UCSD-AML1 (cell line): ENCODE results near the gene DGKQ.
"Not testable (repeated sequence)": the region's sequence is repeated elsewhere in the genome, so short reads cannot be mapped to it uniquely, and the experiment has no call there.

Experiments
- DNase-seq: peaks from one replicate; lab custom pipeline; 2025; ENCODE audit not compliant: unreplicated experiment; lab: John Stamatoyannopoulos, UW

Gene DGKQ

DNA sequence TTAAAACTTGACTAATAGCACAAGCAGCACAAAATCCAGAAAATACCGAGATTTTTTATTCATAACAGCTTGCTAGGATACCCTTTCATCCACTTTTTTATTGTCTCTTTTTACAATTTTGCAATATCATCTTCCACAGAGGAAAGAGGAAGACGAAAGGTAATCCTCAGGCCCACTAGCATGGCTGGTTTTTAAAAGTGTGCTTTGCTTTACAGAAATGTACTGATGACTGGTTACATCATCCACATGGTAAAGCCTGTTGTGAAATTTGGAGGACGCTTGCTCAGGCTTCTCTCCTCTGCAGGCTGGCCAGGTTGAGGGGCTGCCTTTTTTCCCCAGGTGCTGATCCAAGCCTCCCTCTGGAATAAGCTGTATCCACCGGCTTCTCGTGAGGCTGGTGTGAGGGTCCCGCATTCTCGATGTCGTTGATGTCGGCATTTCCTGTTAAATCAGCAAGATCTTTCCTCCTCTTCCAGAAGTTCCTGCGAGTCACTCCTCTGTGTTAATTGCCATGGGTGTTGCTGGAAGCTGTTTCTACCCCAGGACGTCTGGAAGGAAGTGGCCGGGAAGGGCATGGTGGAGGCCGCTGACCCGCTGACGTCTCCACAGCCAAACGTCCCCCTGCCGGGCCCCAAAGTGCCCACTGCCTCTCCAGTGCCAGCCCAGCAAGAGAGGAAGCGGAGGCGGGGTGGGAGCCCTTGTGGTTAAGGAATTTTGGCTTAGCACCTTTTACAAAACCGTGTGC lies 5.8 kb upstream of the DGKQ start:
- peak; percentile 75 for DNase-seq

DNA sequence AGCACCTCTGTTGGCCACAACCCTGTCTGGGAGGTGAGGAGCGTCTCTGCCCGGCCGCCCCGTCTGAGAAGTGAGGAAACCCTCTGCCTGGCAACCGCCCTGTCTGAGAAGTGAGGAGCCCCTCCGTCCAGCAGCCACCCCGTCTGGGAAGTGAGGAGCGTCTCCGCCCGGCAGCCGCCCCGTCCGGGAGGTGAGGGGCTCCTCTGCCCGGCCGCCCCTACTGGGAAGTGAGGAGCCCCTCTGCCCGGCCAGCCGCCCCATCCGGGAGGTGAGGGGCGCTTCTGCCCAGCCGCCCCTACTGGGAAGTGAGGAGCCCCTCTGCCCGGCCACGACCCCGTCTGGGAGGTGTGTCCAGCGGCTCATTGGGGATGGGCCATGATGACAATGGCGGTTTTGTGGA lies 2.6 kb upstream of the DGKQ start:
- DNase-seq = not testable (repeated sequence)

DNA sequence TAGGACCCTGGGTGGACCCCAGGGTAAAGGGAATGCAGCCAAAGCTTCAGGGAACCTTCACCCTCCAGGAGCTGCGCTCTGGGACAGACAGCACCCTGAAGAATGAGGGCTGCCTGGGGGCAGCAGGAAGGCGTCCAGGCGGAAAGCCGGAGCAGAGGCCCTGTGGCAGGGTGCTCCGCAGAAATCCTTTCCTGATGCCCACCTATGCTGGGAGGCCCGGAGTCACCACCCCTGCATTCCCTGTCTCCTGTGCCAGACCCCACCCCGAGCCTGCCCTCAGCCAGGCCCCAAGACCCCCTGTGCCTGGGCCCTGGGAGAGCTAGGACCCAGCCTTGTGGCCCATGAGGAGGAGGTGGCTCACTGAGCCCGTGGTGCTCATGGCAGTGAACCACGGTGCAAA lies 1.3 kb upstream of the DGKQ start:
- DNase-seq = no peak

DNA sequence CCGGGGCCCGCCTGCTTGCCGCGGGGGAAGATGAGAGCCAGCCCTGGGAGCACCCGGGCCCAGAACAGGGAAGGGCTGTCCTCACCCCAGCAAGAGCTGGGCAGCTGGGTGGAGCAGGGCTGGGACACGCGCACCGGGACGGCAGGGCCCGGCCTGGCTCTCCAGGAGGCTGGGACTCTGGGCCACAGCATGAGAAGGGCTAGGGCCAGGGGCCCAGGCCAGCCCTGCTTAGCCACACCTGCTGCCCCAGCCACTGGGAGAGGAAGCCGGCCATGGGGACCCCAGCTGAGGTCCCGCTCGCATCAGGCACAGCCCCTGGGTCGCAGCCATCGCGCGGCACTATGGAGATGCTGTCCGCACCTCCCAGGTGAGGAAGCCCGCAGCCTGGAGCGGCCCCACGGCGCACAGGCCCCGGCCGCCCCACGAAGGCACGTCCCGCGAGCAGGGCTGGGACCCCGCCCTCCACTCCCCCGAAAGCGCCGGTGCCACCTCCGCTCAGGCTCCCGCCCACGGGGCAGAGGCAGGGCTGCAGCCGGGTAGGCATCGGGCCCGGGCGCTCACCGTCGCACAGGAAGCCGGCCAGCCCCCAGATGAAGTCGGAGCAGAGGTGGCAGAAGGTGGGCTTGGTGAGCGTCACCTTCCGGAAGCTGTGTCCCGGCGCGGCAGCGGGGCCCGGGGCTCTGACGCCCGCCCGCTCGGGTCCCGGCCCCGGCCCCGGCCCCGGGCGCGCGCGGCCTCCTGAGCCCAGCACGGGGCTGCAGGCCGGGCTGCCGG lies 531 bp downstream of the DGKQ start:
- DNase-seq = peak; percentile 32

DNA sequence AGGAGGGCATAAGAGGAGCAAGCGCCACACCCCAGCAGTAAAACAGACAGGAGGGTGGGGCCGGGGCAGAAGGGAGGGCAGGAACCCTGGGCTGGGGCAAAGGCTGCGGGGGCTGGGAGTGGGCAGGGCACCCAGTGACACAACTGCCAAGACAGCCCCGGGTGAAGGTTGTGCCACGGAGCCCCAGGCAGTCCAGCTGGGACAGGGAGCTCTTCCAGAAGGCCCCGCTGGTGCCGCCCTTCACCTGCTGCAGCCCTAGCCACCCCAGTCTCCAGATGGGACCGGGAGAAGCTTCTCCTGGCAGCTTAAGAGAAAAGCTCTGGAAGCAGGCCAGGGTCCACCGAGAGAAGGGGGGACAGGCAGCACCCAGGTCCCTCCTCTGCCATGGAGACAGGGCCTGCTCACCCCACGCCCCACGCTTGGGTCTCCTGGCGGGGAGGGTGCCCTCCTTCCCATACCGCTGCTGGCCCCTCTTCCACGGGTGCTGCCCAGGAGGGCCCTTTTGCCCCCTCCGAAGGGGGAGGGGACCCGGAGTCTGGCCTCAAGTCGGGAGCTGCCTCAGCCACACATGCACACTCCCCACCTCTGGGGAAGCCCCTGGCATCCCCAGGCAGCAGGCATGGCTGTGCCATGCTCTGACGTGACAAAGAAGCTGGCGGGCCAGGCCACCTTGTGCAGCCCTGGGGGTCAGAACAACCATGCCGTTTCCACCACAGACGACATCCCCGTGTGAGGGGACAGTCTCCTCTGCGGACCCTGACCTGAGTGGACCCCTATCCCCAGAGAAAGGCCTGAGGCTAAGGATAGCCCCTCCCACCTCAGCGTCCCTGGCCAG lies 1.5 kb downstream of the DGKQ start:
- DNase-seq = no peak

DNA sequence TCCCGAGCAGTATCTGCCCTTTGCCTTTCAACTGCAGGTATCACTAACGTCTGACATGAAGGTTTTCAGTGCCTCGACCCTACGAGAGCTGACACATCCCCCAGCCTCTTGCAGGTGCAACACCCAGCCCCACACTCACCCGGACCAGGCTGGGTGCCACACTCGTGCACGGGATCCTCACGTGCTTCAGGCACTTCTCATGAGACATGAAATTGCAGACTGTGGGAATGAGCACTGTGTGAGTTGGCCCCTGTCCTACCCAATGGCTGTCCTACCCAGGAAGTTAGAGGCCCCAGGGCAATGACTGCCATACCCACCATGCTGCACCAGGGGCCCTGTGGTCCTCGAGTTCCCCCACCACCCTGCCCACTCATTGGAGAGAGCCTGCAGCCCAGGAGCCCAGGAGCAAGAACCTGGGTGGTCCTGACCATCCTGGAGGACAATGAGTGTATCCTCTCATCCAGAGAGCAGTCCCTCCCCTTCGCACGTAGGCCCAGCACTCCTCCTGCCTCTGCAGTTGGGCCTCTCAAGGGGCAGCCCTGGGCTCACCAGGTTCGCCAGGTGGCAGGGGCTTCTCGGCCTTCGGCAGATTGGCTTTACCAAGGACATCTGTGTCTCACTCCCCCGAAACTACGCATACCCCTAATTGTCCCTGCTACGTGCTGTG lies 2.4 kb downstream of the DGKQ start:
- DNase-seq = no peak

DNA sequence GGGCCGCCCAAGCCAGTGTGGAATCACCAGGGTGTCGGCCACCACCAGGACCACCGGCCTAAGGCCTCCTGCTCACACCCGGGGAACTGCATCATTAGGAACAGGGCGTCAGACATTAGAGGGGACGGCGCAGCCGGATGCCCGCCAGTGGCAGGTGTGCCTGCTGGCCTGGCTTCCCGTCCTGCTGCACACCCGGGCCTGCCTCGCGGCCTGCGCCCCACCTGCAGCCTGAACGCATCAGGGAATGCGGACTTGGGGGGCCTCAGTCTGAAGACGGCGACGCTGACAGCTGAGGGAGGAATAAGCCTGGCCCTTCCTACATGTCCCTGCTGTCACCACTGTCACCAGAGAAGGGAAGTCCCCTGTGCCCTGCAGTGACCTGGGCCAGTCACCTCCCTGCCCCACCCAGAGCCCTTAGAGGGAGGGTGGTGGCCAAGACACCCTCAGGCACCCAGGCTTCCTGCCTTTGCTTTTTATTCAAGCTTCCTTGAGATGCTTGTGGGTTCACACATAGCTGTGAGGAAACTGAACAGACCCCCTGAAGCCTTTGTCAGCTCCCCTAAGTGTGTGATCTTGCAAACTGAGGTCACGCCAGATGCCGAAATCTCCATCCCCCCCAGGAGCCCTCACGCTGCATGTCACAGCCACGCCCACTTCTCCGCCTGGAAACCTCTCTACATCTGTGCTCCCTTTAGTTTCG lies 3.2 kb downstream of the DGKQ start:
- no peak for DNase-seq

DNA sequence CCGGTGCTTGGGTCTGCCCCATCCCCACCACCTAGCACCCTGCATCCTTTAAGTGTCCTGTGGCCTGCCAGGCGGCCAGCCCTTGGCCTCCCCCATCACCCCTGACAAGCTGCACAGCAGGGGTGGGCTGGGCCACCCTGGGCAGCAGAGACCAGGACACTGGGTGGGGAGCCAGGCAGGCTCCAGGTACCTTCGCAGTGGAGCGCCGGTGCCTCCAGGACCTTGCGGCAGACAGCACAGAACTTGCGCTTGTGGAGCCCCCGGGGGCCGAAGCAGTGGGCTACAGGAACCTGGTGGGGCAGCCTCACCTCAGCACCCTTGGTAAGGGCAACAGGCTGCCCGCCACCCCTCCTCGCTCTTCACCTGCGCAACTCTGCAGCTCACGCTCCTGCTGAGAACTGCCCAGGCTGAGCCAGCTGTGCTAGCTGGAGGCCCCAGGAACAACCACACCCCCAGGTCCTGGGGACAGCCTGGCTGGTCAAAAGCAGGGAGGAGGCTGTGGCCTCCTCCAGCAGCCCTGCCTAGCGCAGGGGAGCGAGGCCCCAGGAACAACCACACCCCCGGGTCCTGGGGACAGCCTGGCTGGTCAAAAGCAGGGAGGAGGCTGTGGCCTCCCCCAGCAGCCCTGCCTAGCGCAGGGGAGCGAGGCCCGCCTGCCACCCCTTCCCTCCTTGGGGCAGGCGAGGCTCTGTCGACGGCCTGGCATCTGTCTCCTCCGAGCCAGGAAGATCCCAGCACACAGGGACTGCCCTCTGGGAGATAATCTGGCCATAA lies 4.6 kb downstream of the DGKQ start:
- no peak for DNase-seq

DNA sequence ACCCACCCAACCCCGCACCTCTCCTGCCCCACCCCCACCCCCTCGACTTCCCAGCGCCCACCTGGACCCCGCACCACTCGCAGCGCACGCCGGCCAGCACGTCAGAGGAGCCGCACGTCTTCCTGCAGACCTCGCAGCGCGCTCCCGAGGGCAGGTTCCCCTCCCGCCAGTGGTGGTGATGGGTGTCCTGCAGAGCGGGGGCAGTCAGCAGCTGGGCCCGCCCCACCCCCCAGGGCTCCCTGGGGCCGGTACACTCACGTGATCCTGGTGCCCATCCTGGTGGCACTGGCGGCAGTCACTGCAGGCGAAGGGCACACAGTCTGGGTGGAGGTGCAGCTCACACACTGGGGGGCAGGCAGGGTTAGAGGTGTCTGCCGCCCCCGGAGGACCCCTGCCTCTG lies 5.1 kb downstream of the DGKQ start:
- DNase-seq = no peak

DNA sequence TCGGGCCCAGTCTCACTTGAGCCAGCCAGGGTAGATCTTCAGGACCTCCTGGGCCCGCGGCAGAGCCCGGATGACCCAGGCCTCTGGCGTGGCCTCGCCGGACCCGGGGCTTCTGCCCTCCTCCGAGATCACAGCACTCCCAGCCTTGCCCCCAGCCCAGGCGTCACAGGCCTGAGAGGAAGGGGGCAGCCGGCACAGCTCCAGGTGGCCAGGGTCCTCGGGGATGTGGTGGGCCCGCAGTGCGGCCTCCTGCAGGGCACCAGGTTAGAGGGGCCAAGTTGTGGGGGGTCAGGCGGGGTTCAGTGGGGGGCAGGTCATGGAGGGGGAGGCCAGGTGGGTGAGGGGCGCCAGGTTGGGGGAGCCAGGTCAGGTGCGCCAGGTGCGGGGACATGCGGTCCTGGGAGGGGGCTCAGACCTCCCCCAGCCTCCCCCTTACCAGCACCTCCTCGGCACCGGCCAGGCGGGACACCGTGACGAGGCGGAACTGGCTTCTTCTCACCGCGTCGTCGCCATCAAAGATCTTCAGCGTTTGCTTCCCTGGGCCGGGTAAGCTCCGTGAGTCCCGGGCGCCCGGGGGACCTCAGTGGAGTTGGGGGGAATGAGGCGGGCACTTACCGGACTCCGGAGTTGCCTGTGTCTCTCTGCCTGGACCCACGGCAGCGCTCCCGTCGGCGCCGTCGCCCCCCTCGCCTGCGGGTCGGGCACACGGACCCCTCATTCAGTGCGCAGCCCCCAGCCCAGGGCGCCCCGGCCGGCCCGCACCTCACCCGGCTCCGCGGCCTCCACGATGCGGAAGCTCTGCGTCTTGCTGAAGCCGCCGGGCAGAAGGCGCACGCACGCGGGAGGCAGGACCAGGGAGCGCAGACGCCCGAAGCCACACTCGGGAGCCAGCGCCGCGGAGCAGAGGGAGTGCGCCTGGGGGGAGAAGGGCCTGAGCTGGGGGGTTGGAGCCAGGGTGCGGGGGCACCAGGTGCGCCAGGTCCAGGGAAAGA lies 6.0 kb downstream of the DGKQ start:
- no peak for DNase-seq

DNA sequence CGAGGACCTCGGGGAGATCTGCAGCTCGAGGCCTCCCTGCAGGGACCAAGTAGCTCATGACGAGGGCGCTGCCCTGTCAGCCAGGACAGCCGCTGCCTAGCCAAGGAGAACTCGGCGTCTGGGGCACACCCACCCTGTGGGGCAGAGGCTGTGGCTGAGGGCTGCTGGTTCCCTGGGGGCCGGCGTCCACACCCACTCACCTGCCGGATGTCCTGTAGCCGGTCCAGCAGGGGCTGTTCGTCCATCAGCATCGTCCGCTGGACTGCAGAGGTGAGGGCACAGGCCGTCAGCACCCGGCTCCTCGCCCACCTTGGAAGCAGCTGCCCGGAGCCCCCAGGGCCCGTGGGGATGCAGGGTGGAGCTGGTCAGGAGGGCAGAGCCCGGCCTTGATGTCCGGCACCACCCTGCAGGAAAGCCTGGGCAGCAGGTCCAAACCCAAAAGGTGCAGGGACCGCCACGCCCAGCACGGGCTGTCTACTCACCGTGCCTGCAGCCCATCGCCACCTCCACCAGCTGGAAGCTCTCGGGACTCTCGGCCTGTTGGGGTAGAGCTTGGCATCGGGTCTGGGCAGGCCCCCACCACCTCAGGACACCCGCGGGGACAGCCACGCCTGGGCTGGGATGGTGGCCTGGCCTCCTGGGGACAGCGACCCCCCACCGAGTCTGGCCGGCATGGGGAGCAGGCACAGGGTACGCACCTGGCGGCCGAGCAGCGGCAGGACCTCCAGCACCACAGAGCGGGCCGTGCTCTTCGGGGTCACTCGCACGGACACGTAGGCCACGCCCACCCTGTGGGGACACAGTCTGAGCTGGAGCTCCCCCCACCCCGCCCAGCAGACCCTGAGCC lies 6.9 kb downstream of the DGKQ start:
- DNase-seq = no peak

DNA sequence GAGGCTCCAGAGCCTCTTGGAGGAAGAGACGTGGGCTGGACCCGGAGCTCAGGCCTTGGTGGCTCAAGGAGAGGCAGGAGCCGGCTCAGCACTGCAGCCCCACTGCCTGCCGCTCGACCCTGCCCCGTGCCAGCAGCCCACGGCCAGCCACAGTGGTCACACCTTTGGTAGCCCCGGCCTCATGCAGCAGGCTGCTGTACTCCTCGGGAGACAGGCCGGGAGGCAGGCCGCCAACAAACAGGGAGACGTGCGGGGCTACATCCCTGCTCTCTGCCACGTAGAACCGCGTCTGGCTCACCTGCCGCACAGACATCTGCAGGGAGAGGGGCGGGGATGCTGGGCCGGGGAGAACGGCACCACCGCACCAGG lies 7.6 kb downstream of the DGKQ start:
- DNase-seq = no peak

DNA sequence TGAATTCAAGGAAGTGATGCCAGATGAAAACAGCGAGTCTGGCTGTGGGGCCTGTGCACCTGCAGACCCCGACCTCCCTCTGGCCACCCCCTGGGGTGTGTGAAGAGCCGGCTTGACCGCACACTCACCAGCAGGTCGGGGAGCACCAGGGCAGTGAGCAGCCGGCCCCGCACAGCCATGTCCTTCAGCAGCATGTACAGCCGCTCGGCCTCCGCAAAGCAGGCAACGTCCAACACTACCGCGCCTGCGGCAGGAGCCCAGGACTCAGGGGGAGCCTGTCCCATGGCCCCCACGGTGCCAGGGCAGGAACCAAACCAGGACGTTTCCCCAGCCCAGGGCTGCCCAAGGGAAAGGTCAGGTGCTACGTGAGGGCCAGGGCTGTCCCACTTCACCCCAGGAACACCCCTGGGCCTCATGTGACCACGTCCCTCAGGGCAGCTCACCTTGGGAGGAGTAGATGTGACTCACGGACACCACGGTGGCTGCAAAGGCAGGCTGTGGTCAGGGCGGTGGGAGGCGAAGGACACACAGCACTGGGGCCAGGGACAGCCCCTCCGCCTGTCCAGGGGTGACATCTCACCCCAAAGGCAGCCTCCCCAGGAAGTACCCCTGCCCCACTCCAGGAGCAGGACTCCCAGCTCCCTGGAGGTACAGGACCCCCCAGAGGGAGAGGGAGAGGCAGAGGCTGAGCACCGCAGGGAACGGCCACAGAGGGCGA lies 8.2 kb downstream of the DGKQ start:
- DNase-seq = no peak

DNA sequence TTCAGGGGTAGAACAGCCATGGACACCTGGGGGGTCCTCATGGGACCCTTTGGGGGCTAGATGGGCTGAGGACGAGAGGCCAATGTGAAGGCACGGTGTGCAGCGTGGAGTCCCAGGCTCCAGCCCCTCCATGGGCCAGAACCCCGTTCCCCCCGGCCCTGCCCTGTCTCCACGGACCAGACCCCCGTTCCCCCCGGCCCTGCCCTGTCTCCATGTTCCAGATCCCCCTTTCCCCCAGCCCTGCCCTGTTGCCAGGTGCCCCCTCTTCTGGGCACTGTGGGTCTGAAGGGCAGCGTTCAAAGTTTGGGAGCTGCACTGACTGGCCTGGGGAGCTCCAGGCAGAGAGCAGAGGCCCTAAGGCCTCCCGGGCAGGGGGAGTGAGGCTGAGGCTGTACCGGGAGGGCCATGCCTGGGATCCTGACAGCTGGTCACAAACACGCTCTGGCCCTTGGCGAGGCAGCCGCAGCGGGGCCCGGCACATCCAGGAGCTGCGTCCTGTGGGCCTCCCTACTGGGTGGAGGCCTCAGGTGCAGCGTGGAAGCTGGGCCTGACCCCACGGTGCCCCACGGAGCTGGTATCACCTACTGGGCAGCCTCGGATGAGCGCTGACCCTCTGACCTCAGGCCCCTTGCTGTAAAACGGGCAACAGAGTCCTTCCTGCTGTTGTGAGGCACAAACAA lies 8.9 kb downstream of the DGKQ start:
- DNase-seq = no peak

DNA sequence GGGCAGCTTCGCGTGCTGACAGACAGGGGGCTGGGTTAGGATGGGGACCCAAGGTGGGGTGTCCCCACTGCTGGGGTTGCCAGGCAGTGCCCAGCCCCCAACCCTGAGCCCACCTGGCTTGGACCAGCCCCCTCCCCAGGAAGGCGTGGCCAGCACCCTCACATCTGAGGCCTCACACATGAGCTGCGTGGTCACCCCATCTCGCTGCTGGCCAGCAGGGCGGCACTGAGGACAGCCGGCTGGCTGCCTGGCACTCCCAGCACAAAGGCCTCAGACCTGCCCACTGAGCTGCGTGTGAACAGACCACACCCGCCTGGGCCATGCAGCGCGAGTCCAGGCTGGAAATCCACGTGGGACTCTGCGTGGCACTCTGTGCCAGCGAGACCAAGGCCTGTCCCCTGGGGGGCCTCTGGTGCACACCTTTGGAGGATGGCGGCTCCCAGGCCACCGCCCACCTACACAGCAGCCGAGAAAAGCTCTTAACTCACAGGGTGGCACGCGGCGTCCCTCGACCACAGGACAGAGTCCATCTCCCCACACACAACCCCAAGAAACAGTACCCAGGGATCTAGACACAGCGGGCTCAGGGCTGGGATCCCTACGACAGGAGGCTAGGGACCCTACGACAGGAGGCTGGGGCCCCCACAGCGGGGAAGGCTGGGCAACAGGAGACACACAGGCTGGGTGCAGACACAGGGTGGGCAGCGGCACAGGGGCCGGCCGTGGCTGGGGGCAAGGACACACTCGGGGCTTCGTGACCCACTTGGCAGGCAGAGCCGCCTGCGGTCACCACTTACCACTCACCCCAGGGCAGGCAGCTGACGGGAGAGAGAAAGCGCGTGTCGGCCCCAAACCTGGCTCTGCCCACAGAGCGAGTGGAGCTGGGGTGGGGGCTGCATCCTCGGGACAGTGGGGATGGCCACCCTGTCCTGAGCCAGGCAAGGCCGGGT lies 9.8 kb downstream of the DGKQ start:
- DNase-seq = no peak
